HL-60/S4 treated with phorbol 12-myristate 13-acetate at 8.2 ng/mL for 4 days and 3 days (cell line): ENCODE measurements around the gene MCC.

Source experiments
- in situ Hi-C: fragments of 300-500 bp; cut with MboI; formaldehyde crosslinking; loops from 2 replicates; pipeline ENCODE4 v1.15.0; 2022; ENCODE audit warnings: low sequenced_read_pairs

The MCC gene

GRCh38 chr5:113232221-113232620 is 256.0 kb downstream of the MCC start:
- in situ Hi-C loops, result no loop called here

DNA sequence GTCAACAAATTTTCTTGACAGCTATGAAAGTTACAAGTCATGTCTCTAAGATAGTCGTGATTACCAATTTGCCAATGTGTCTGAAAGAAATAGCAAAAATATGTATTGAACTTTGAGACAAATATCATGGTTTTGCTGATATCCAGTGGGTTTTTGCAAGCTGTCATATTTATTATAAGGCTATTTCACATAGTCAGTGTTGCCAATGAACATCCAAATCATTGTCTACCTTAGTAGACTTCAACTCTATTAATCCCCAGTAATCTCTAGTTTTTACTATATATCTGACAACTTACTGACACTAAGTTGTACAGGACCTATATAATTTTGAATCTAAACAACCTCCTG is 256.6 kb downstream of the MCC start:
- in situ Hi-C loops, result no loop called here

DNA sequence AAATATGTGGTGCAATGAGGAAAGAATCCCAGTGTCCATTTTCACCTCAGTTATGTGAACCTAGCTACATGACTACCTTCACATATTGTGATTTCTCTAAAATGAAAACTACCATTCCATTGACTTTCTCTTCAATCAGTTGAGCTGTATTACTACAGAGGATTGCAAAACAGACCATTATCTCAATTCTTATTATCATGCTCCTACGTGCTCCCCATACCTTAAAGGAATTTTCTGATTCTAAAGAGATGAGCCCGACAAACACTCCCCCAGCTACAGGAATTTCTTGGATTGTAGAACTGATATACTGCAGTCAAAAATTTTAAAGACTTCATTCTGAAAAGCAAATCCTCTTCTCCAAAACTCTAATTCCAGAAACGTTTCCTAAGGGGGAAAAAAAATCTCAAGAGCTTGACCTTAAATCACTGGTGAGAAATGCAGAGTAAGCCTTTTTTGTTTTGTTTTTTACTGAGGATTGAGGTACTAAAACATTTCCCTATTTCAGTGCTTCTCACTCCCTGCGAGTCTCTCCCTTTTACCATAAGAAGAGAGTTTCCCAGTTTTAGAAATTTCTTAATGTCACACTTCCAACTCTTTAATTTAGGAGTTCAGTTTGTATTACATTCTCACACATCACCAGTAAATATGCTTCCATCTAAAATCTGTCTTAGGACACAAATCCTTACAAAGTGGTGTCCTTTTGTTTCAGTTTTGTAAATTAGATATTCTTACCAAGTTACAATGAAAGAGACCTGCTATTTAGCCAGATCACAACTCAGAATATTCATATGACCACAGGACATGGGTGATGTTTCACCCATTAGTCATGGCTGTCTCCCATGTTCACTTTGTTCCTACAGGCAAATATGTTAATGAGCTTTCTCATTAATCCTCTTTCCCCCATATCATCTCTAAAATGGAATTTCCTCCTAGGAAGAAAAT is 257.3 kb downstream of the MCC start:
- in situ Hi-C loops, result no loop called here

DNA sequence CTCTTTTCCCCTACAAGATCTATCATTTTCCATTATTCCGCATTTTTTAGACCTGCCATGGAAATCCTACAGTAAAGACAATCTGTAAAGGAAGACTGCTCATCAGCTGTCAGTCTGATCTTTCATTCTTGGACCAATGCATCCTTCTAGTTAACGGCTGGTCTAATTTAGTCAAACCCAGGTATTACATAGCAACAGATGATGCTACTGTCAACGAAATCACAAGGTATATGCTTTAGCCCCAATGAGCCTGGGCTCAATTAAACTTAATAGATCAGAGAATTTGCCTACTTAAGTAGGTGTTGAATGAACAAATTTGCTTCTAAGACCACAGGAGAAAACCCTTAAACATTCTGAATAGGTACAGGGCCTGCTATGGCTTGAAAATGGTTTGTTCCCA is 260.5 kb downstream of the MCC start:
- in situ Hi-C loops, result no loop called here

- in situ Hi-C loops, result no loop called here
These were observed 262.0 kb downstream of the MCC start for GRCh38 chr5:113226116-113226736.

DNA sequence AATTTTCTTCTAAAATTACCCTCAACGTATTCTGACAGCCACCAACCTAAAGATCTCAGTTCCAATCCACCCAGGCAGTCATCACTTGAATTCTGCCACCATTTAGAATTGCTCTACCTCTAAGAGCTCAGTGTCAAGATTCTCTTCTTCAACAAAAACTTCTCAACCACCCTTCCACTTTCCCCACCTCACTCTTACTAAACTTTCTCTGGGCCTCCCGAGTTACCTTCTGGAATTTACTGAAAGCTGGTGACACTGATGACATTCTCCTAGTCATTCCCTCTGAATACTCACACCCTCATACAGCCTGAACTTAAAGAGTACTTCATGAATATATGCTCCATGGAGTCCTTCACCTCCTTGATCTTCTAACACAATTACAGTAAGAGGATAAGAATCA is 263.0 kb downstream of the MCC start:
- in situ Hi-C loops, result no loop called here

GRCh38 chr5:113224605-113225065 is 263.6 kb downstream of the MCC start:
- in situ Hi-C loops, result no loop called here

GRCh38 chr5:113223831-113224604 is 264.2 kb downstream of the MCC start:
- in situ Hi-C loops, result no loop called here

- in situ Hi-C loops, result no loop called here
These were observed 264.9 kb downstream of the MCC start for GRCh38 chr5:113223315-113223714.

DNA sequence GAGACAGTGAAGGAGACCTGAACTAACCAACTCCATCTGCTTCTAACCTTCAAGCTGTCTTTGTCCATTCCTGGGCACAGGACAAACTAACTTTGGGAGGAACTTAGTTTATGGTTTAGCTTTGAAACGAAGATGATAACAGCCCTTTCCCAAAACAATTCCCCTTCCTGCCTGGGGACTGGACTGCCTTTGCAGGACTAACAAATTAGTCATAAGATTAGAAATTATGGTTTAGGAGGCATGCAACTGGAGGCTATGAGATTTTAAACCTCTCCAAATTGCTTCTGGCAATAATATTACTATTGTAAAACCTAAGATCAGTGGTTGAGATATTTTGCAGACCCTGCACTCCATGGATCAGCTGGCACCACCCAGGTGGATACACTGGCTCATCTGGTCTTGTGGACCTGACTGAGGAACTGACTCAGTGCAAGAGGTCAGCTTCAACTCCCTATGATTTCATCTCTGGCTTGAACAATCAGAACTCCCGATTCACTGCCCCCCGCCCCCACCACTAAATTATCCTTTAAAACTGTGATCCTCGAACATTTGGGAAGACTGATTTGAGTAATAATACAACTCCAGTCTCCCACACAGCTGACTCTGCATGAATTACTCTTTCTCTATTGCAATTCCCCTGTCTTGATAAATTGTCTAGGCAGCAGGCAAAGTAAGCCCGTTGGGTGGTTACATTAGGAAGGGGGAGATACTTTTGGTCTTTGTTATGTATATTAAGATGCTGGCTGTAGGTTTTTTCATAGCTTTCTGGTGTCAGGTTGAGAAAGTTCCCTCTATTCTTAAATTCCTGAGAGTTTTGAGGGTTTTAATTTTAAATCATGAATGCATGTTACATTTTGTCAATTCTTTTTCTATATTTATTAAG is 266.7 kb downstream of the MCC start:
- in situ Hi-C loops, result no loop called here

GRCh38 chr5:113219695-113220094 is 268.6 kb downstream of the MCC start:
- in situ Hi-C loops, result no loop called here

DNA sequence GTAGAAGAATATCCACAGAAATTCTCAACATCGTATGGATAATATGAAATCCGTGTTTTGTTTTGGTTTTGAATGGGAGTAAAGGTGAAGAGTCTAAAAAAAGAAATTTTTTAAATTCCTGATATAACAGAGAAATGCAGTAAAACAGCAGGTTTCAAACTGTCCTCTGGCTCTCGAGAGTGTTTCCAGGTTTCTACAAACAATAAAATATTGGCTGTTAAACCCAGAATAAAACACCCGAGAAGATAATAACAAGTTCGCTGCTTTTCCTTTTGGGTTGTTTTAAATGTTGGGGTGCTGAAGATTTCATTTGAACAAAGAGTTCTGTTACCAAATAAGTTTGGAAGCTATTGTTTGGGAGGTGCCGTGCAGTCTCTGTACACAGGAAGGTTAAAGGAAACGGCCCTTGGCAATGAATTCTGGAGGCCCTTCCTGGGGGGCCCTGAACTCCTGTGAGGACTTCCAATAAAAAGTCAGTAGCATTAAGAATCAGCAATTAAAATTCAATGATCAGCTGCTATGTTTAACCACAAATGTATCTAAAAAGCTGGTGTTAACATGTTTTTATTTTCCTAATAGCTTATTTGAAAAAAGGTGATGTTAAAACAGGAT is 269.2 kb downstream of the MCC start:
- in situ Hi-C loops, result no loop called here

DNA sequence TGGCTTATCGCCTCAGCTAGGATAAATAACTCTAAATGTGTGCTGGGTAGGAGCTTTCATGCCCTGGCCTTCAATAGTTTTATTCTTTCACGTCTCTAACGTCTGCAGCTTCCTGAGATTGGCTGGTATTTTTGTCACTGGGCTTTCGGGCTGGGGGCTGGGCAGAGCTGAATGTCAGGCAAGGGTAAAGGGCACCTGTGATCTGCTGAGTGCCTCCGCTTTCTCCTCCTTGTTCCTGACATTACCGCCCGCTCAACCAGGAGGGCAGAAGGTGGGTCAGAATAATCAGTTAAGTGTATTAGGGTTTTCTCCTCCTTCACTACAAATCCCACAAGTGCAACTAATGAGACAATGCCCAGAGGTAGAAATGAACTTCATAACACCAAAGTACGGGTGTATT is 270.1 kb downstream of the MCC start:
- in situ Hi-C loops, result no loop called here

DNA sequence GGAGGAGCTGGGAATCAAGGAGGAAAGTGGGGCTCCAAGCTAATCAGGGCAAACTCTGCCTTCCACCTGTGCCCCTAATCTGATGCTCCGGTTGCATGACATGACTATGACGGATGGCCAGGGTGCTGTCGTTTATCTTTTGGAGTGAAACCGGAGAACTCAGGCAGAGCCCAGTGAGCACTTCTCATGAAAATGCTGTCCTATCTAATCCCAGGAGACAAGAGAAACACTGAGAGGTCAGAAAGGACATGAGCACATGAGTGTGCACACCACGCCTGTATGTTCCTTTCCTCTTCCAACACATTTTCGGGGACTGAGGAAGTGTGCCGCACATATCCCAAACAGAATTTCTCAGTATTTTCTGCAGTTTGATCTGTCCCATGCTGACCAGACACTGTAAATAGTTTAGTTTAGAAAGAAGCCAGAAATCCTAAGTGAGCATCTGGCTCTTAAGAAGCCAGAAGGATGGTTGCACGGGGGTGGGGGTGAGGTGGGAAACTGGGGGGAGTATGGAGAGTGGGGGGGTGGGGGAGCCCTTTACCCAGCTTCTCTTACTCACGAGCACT is 270.6 kb downstream of the MCC start:
- in situ Hi-C loops, result no loop called here

GRCh38 chr5:113216545-113216944 is 271.7 kb downstream of the MCC start:
- in situ Hi-C loops, result no loop called here

- in situ Hi-C loops, result no loop called here
These were observed 272.7 kb downstream of the MCC start for GRCh38 chr5:113215401-113216060.

GRCh38 chr5:113214606-113215323 is 273.5 kb downstream of the MCC start:
- in situ Hi-C loops, result no loop called here

- in situ Hi-C loops, result no loop called here
These were observed 274.5 kb downstream of the MCC start for GRCh38 chr5:113213551-113214425.
